HG03196 (cell line): ENCODE measurements around the gene ZNF20.

ENCODE experiments used
- ATAC-seq: cut with Tn5 transposase; IDR thresholded peaks from one replicate; pipeline ENCODE4 v1.9.1; 2021; ENCODE audit not compliant: unreplicated experiment

The ZNF20 gene

DNA sequence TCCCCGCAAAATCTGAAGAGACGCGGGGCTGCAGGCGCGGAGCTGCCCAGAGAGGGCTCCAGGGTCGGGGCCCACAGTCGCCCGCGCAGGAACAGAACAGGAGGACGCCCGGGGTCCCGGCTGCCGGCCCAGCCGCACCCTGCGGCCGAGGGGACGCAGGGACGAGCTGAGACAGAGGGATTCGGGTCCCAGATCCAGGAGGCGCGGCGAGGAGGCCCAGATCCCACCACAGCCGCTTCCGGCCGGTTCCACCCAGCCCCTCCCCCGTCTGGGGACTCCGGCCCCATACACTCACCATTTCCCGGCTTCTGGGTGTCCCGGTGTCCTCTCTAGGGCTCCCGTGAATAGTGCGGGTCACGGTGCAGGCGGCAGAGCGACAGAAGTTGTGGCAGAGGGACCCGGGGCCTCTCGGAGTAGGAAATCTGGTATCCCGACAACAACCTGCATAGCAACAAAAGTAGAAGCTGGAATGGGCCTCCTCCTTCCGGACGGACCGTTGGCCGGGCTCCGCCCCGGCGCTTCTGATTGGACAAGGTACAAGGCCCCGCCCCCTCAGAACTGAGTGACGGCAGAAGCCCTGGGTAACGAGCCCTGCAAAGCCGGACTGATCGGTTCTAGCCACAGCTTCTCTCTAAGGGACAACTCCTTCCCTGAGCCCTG lies at the start of gene ZNF20:
ZNF20 (minus strand) TSS at position 466 of the 660 bp plus-strand sequence; CDS start at position 298, 168 bp downstream.
- peak; percentile 90 for ATAC-seq

DNA sequence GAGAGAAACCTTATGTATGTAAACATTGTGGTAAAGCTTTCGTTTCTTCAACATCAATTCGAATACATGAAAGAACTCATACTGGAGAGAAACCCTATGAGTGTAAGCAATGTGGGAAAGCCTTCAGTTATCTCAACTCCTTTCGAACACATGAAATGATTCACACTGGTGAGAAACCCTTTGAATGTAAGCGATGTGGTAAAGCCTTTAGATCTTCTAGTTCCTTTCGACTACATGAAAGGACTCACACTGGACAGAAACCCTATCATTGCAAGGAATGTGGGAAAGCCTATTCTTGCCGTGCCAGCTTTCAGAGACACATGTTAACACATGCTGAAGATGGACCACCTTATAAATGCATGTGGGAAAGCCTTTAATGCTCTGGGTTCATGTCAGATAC lies 47.5 kb upstream of the ZNF20 start:
- no peak for ATAC-seq

DNA sequence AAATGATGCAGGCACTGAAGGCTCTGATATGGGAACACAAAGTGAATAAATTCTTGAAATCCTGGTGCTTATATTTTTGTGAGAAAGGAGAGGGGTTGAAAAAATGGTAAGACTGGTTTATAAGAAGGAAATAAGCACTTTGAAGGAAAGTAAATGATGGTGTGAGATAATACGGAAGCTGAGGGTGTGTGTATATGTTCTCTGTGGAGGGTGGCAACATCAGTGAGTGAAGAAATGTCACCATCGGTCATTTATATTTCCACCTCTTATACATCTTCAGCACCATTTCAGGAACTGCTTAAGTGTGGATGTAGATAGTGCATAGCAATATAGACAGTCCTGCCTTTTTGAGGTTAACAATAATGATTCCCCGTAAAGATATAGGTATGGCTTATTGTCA lies 40.2 kb upstream of the ZNF20 start:
- no peak for ATAC-seq

DNA sequence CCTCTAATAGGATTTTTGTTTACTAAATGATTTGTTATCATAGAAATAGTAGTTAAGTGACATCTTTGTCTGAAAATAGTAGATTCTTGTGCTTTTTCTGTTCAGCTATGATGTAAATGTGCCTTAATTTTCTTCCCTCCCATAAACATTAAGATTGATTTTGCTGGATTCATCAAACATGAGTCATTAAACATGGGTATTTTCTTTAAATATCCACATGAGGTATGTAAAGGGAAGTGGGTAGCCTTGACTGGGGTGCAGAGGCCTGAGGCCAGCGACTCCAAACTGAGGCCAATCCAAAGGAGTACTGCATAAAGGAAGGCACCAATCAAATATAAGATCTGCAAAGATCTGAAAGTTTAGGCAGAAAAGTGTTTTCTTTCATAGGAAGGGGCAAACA lies 26.5 kb upstream of the ZNF20 start:
- no peak for ATAC-seq

DNA sequence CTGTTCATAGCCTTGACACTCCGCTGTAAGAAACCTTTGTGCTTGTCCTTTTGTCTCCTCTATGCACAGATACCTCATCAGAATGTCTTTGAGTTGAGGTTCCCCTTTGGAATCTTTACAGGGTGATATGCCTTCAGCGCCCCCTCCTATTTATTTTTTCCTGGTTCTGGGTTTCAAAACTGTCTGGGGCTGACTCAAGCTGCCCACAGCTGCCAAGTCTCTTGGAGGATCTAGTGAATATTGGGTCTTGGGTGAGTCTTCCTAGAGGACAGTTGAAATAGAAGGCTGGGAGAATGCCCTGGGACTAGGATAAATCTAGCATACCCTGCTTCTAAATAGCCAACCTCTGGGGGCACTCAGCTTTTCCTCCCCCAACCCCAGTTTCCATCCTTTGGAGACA lies 23.7 kb upstream of the ZNF20 start:
- no peak for ATAC-seq

DNA sequence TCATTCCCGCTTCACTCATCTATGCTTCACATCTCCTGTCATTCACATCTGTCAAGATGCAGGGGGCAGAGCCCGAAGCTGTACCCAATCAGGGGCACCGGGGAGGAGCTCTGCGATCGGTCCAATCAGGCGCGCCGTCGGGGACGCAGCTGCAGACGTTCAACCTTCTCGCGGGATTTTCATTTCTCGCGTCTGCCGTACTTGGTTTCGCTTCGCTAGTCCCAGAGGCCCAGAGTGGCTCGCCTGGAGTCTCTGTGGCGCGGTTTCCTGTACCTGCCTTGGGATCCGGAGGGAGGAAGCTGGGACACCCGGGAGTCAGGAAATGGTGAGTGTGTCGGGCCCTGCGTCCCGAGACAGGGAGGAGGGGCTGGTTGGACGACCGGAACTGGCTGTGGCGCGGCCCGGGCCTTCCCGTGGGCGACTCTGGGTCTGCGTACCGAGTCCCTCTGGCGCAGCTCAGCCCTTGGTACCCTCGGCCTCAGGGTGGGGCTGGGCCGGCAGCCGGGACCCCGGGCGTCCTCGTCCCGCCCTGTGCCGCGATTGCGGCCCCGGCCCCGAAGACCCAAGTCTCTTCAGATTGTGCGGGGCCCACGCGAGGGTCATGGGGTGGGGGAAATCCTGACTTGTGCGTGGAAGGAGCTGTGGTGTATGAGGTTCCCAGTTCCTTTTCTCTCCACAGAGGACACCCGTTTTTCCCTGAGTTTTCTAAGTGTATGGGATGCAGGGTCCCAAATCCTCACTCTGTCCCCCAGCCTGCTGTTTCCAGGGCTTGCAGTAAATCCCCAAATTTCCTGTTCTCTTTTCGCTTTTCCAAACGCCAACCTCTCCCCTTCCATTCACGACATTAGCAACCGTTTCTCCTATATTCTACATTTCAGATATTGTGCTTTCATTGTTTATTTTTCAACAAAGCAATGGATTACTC lies 23.0 kb upstream of the ZNF20 start, which contains the start of gene ZNF136:
ZNF136 (plus strand) TSS at position 215 of the 925 bp plus-strand sequence; CDS start at position 323, 108 bp downstream.
- peak; percentile 95 for ATAC-seq

DNA sequence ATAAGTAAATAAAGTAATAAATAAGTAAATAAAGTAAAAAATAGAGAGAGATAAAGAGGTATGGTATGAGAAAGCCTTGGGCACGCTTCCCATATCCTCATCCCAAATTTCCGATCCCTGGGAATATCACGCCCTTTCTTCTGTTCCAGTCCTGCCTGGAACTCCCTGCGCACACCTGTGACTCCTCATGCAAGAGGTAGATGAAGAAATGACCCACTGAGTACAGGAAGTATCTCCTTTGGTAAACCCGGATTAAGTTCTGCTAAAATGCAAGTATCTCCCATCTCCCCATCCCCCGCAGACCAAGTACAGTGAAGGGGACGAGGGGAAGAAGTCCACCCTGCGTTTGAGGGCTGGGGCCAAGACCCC lies 22.3 kb upstream of the ZNF20 start:
- ATAC-seq: no peak

DNA sequence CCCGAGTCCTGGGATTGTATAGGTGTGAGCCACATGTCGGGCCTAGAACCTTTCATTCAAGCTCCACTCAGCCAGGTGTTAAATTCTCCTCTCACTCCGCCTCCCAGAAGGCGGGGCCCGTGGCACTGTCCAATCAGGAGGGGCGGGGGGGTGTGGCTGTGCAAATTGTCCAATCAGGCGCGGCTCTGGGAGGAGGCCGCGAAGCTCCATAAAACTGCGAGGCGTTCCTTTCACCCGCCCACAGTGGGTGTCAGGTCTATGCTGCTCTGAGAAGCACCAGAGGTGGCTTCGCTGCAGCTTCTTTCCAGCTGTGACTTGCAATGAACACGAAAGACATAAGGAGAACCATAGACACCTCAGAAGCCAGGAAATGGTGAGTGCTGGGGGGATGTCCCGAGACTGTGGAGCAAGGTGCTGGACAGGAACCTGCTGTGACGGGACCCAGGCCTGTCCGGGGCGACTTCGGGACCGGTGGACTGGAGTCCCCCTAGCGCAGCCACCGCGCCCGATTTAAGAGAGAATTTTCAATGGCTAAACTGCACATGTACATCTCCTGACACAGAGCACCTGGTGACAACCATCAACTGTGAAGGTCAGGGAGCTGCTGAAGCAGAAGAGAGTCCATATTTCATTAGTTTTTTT lies 19.7 kb upstream of the ZNF20 start:
- ATAC-seq: no peak

DNA sequence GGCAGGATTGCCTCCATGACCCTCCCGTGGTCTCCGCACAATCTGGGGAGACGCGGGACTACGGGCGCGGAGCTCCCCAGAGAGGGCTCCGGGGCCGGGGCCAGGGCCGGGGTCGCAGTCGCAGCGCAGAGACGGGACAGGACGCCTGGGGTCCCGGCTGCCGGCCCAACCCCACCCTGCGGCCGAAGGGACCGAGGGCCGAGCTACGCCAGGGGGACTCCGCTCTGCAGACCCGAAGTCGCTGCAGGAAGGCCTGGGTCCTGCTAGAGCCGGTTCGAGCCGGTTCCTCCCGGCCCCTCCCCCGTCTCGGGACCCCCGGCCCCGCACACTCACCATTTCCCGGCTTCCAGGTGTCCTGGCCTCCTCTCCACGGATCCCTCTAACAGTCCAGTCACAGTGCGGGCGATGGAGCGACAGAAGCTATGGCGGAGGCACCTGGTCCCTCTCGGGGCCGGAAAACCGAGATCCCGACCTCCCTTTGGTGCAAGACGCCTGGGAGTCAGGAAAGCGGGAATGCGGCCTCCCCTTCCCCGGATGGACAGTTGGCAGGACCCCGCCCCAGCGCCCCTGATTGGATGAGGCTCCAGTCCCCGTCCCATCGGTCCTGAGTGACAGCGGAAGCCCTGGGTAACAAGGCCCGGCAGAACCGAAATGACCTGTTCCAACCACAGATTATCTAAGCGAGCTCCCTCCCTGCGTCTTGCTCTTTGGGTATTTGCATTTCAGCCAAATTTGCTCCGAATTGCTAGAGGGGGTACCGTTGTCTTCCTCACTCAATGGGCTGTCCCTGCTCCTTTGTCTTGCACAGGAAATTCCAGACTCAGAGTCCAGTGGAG lies 16.3 kb upstream of the ZNF20 start, which contains the start of gene ZNF625:
ZNF625 (minus strand) TSS at position 512 of the 836 bp plus-strand sequence; CDS start at position 336, 176 bp downstream.
- ATAC-seq: peak; percentile 74

DNA sequence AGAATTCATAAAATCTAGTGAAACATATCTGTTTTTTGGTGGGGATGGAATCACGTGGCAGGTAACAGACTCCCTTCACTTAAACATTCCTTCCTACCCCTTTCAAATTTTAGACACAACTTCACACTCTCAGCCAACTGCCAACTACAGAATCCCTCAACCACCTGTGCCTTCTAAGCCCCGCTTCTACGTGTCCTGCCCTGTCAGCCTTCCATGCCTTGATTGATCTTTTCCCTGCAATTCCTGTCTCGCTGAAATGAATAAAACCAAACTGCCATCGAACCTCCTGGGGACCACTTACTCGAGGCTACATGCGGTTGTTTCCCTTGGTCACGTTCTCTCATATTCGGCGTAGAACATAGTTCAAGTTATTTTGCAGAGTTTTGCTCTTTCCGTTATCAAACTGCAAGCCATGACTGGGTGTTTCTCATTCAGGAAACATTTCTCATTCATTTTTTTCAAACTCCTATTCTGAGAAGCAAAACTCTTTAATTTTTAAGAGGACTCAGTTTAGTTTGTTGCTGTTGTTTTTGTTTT lies 15.2 kb upstream of the ZNF20 start:
- ATAC-seq: no peak

DNA sequence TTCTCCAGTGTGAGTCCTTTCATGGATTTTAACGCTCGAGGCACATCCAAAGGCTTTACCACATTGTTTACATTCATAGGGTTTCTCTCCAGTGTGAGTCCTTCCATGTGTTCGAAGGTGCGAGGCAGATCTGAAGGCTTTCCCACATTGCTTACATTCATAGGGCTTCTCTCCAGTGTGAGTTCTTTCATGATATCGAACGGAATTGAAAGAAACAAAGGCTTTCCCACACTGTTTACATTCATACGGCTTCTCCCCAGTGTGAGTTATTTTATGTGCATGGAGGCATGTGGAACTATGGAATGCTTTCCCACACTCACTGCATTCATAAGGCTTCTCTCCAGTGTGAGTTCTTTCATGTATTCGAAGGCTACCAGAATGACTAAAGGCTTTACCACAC lies 5.2 kb upstream of the ZNF20 start:
- no peak for ATAC-seq

DNA sequence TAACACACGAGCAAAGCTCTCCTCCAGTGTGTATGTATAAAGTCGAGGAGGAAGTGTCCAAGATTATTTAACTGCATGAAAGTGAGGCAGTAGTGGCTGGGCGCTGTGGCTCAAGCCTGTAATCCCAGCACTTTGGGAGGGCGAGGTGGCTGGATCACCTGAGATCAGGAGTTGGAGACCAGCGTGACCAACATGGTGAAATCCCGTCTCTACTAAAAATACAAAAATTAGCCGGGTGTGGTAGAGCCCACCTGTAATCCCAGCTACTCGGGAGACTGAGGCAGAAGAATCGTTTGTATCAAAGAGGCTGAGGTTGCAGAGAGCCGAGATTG lies 1.2 kb upstream of the ZNF20 start:
- ATAC-seq: no peak

DNA sequence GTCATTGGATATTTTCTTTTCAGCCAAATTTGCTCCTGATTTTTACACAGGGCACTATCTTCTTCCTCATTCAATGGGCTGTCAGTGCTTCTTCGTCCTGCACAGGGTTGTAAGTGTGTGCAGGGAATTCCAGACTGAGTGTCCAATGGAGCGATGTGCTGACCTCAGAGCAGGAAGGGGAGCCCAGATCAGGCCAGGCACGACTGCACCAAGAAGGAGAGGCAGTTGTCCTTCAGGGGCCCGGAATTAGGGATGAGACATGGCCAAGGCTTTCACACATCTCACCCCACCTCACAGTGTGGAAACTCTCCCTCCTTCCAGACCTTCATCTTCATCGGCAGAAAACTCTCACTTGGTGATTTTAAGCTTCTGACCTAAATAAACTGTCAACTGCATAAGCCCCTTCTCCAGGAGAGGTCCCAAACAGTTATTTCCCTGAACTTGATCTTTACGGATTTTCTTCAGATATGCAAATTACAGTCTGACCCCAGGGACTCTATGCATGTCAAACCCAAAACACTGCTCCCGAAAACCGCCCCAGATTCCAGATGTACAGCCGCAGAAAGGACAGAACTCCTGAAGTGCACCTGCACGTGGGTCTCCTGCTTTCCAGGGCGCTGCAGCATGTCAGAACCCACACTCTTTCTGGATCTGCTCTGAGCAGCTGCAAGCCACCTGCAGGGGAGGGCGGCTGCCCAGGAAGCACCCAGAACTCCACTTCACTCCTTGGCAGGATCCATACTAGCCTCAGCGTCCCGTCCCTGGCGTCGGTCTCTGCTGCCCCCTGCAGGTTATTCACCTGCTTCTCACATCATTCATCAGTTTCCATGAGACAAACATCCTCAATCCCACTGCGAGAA lies 625 bp upstream of the ZNF20 start:
- peak; percentile 10 for ATAC-seq

DNA sequence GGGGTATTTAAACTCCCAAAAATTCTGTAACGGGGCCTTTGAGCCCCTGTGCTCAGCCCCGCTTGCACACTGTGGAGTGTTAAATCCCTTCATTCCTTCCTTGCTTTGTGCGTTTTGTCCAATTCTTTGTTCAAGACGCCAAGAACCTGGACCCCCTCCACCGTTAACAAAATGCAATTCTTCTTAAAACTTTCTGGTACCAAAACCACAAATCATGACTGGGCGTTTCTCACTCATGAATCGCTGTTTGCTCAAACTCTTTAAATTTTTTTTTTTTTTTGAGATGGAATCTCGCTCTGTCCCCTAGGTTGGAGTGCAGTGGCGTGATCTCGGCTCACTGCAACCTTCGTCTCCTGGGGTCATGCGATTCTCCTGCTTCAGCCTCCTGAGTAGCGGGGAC lies 881 bp downstream of the ZNF20 start:
- no peak for ATAC-seq

DNA sequence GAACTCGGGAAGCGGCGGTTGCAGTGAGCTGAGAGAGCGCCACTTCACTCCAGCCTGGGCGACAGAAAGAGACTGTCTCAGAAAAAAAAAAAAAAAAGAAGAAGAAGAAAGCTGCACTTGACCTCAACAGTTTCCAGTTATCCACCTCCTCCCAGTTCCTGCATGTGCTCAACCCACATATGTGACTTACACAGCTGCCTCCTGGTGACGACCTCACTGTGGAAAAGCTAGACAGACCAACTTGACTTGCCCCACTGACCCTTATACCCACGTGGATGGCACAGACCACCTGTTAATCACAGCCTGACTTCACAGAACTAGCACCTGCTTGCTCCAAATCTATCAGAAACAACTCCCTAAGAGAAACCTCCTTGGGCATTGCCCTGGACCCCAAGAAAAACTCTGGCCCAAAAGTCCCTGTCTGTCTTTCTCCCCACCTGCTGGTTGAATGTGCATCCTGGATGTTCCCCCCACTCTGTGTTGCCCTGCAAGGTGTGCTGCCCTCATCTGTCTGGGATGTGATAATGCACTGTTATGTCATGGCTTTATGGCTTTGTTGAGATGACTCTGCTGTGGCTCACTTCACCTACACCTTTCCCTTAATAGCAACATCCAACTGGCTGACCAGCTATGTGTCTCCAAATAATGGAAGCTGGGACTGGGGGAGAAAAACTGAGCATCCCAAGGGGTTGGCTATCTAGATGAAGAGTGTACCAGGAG lies 2.8 kb downstream of the ZNF20 start:
- no peak for ATAC-seq

DNA sequence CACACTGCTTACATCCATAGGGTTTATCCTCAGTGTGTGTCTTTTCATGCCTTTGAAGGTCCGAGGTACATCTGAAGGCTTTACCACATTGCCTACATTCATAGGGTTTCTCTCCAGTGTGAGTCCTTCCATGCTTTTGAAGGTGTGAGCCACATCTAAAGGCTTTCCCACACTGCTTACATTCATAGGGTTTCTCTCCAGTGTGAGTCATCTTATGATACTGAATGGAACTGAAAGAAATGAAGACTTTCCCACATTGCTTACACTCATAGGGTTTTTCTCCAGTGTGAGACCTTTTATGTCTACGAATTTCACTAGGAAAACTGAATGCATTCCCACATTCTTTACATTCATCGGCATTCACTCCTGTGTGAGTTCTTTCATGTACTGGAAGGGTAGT lies 7.1 kb downstream of the ZNF20 start:
- ATAC-seq: no peak

DNA sequence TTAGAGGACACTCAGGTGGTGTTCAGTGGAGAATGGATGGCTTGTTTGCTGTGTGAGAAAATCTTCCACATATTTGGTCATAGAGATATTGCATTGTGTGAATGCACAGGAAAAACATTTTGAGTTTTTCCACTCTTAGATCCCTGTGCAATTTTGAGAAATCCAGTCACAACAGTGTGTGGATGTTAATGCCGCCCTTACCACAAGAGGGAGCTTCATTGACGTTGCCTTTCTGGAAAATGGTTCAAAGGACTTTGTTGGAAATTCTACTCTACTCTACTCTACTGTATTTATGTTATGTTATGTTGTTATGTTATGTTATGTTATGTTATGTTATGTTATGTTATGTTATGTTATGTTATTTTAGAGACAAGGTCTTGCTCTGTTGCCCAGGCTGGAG lies 13.4 kb downstream of the ZNF20 start:
- ATAC-seq: no peak

DNA sequence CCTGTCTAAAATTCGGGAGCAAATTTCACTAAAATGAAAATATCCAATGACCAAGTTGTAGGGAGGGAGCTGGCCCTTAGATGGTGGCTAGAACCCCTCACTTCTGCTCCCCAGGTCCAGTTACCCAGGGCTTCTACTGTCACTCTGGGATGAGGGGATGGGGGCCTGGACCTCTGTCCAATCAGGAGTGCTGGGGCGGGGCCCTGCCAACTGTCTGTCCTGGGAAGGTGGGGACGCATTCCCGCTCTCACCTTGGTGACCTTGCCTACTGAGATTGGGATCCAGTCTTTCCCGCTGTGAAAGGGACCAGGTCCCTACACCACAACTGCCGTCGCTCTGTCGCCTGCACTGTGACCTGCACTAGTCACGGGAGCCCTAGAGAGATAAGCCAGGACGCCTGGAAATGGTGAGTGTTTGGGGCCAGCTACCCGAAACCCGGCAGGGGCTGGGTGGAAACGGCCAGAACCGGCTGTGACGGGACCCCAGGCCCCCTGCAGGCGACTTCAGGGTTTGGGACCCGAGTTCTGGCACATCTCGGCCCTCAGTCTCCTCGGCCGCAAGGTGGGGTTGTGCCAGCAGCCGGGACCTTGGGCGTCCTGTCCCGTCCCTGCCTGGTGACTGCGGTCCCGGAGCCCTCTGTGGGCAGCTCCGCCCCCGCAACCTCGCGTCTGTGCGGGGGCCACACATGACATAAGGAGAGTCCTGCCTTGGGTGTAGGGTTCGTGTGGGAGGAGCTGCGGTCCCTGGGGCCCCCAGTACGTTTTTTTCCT lies 22.8 kb downstream of the ZNF20 start:
- ATAC-seq: no peak
